GM21576 (cell line): ENCODE data around the gene ZNF543.
"Not testable (repeated sequence)": the region's sequence is repeated elsewhere in the genome, so short reads cannot be mapped to it uniquely, and the experiment has no call there.

Experiments
- ATAC-seq: cut with Tn5 transposase; IDR thresholded peaks from one replicate; pipeline ENCODE4 v1.9.1; 2021; ENCODE audit warnings: mild to moderate bottlenecking, moderate library complexity; ENCODE audit not compliant: unreplicated experiment

Gene ZNF543

GRCh38 chr19:57319869-57320179, 448 bp upstream of the ZNF543 start:
- ATAC-seq, result no peak

- no peak for ATAC-seq
These were observed 844 bp downstream of the ZNF543 start for GRCh38 chr19:57321116-57321515.

GRCh38 chr19:57321751-57322150, 1.5 kb downstream of the ZNF543 start:
- ATAC-seq, result no peak

- no peak for ATAC-seq
These were observed 4.7 kb downstream of the ZNF543 start for GRCh38 chr19:57324992-57325391.

GRCh38 chr19:57327993-57328392, 7.7 kb downstream of the ZNF543 start:
- no peak for ATAC-seq

- no peak for ATAC-seq
These were observed 13.9 kb downstream of the ZNF543 start for GRCh38 chr19:57334191-57334590.

GRCh38 chr19:57338877-57339276, 18.6 kb downstream of the ZNF543 start:
- no peak for ATAC-seq

- ATAC-seq, result no peak
These were observed 22.3 kb downstream of the ZNF543 start for GRCh38 chr19:57342582-57342981.

GRCh38 chr19:57348136-57348535, 27.9 kb downstream of the ZNF543 start:
- no peak for ATAC-seq

- ATAC-seq, result peak; percentile 89
These were observed 30.9 kb downstream of the ZNF543 start, which contains the start of gene ZNF304 for GRCh38 chr19:57350877-57351805. ZNF304 (plus strand) TSS chr19:57351271; CDS start chr19:57351665, 394 bp downstream.

GRCh38 chr19:57351867-57352266, 31.6 kb downstream of the ZNF543 start:
- no peak for ATAC-seq

GRCh38 chr19:57355916-57356315, 35.6 kb downstream of the ZNF543 start:
- no peak for ATAC-seq

- ATAC-seq, result no peak
These were observed 37.1 kb downstream of the ZNF543 start for GRCh38 chr19:57357406-57357805.

GRCh38 chr19:57359300-57359699, 39.0 kb downstream of the ZNF543 start:
- ATAC-seq, result no peak

GRCh38 chr19:57362419-57362818, 42.1 kb downstream of the ZNF543 start:
- ATAC-seq, result no peak

- ATAC-seq, result peak; percentile 94
These were observed 42.9 kb downstream of the ZNF543 start, which contains the start of the genes TRAPPC2B and ZNF547 for GRCh38 chr19:57362997-57363687. TRAPPC2B (plus strand) TSS chr19:57363551; CDS start chr19:57364834, 1,283 bp downstream. ZNF547 (plus strand) TSS chr19:57363551; CDS start chr19:57368556, 5,005 bp downstream.

- no peak for ATAC-seq
These were observed 43.5 kb downstream of the ZNF543 start for GRCh38 chr19:57363688-57364181.

GRCh38 chr19:57366776-57367175, 46.5 kb downstream of the ZNF543 start:
- ATAC-seq, result no peak

- ATAC-seq, result no peak
These were observed 53.9 kb downstream of the ZNF543 start for GRCh38 chr19:57374179-57374578.

- not testable (repeated sequence) for ATAC-seq
These were observed 54.4 kb downstream of the ZNF543 start for GRCh38 chr19:57374647-57375046.

- ATAC-seq, result no peak
These were observed 55.9 kb downstream of the ZNF543 start for GRCh38 chr19:57376151-57376550.
